SK-MEL-5 (cell line): ENCODE measurements around the gene CREB5. TPM values are rescaled to one million over a fixed set of nuclear protein-coding genes. Genes with fewer than 3 reads are reported as not detected.
A peak's percentile ranks its signal among the peaks of the same experiment; 100 is the strongest.

Experiments used
- DNase-seq: peaks from one replicate; pipeline ENCODE4 v3.0.0-alpha.2; 2016; ENCODE audit warnings: low read depth, low spot score
- in situ Hi-C: cut with HindIII; loops from 2 replicates; pipeline ENCODE4 v1.10.0; 2016; ENCODE audit warnings: low sequenced_read_pairs, high pct_unique_total_duplicates, low pct_unique_long_range_greater_than_20kb
- total RNA-seq: library from RNA; depleted of rRNA; stranded (reverse); fragments of >200 nt; shearing (Covaris generic); gene quantifications from 2 replicates; pipeline ENCODE4 v1.2.3, GENCODE V29; 2014

The CREB5 gene
- total RNA-seq, 1 experiment from 2014 or later, result 19.4 TPM

GRCh38 chr7:28456044-28456443 is 43.7 kb downstream of the CREB5 start:
- in situ Hi-C loops, result no loop called here
- no peak for DNase-seq

GRCh38 chr7:28458732-28459131 is 46.4 kb downstream of the CREB5 start:
- in situ Hi-C loops, result no loop called here
- peak; percentile 34 for DNase-seq

- DNase-seq, result no peak
- in situ Hi-C loops, result no loop called here
These were observed 47.0 kb downstream of the CREB5 start for GRCh38 chr7:28459306-28459705.

GRCh38 chr7:28465697-28466096 is 53.4 kb downstream of the CREB5 start:
- DNase-seq, result no peak
- in situ Hi-C loops, result no loop called here

- in situ Hi-C loops, result no loop called here
- no peak for DNase-seq
These were observed 54.0 kb downstream of the CREB5 start for GRCh38 chr7:28466341-28466740.

- DNase-seq, result no peak
- in situ Hi-C loops, result no loop called here
These were observed 54.6 kb downstream of the CREB5 start for GRCh38 chr7:28466885-28467284.

GRCh38 chr7:28469562-28469961 is 57.2 kb downstream of the CREB5 start:
- in situ Hi-C loops, result no loop called here
- no peak for DNase-seq

GRCh38 chr7:28470344-28470743 is 58.0 kb downstream of the CREB5 start:
- in situ Hi-C loops, result no loop called here

GRCh38 chr7:28472332-28472731 is 60.0 kb downstream of the CREB5 start:
- in situ Hi-C loops, result no loop called here

More at GRCh38 chr7:28470344-28470743, 58.0 kb downstream of the CREB5 start:
- DNase-seq, result peak; percentile 17

GRCh38 chr7:28473571-28474281 is 61.4 kb downstream of the CREB5 start:
- in situ Hi-C loops, result no loop called here
- no peak for DNase-seq

More at GRCh38 chr7:28472332-28472731, 60.0 kb downstream of the CREB5 start:
- no peak for DNase-seq

GRCh38 chr7:28474282-28474638 is 61.9 kb downstream of the CREB5 start:
- in situ Hi-C loops, result no loop called here

GRCh38 chr7:28474640-28475039 is 62.3 kb downstream of the CREB5 start:
- no peak for DNase-seq
- in situ Hi-C loops, result no loop called here

More at GRCh38 chr7:28474282-28474638, 61.9 kb downstream of the CREB5 start:
- DNase-seq, result no peak

GRCh38 chr7:28477041-28477442 is 64.7 kb downstream of the CREB5 start:
- peak; percentile 92 for DNase-seq

GRCh38 chr7:28478656-28479055 is 66.3 kb downstream of the CREB5 start:
- in situ Hi-C loops, result no loop called here
- DNase-seq, result no peak

More at GRCh38 chr7:28477041-28477442, 64.7 kb downstream of the CREB5 start:
- in situ Hi-C loops, result no loop called here

GRCh38 chr7:28479507-28479947 is 67.2 kb downstream of the CREB5 start:
- in situ Hi-C loops, result no loop called here
- no peak for DNase-seq

- in situ Hi-C loops, result no loop called here
- DNase-seq, result no peak
These were observed 68.3 kb downstream of the CREB5 start for GRCh38 chr7:28480595-28480994.

- in situ Hi-C loops, result no loop called here
- DNase-seq, result no peak
These were observed 69.0 kb downstream of the CREB5 start for GRCh38 chr7:28481091-28481926.

- in situ Hi-C loops, result no loop called here
- DNase-seq, result no peak
These were observed 70.8 kb downstream of the CREB5 start for GRCh38 chr7:28483112-28483511.
